ENCODE data around the gene GDAP2.

DNA sequence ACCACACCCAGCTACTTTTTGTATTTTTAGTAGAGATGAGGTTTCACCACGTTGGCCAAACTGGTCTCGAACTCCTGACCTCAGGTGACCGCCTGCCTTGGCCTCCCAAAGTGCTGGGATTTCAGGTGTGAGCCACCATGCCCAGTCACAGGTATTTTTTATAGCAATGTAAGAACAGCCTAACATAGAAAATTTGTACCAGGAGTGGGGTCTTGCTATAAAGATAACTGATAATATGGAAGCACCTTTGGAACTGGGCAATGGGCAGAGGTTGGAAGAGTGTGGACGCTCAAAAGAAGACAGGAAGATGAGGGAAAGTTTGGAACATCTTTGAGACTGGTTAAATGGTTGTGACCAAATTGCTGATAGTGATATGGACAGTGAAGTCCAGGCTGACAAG is 99.2 kb downstream of the GDAP2 start:
- TF ChIP-seq CTCF (IDR thresholded peaks at IDR 0.05): no peak
- no peak for TF ChIP-seq EP300 (IDR thresholded peaks at IDR 0.05; ENCODE audit: low read depth)
